DOHH2 (cell line): ENCODE data around the gene HASPIN.

ENCODE experiments used
- H3F3A ChIP-seq: fragments of 200-600 bp; sonication (generic), shearing (Covaris generic); 2 replicates; pipeline ENCODE4 v1.6.0; 2016; ENCODE audit warnings: antibody characterized with exemption, mild to moderate bottlenecking; ENCODE audit not compliant: control insufficient read depth, insufficient read depth
- H3K27ac ChIP-seq: fragments of 200-600 bp; sonication (generic); 2 replicates; pipeline ENCODE4 v1.5.1; 2014; ENCODE audit warnings: low read depth, mild to moderate bottlenecking, low read length, moderate library complexity
- H3K27me3 ChIP-seq: fragments of 200-600 bp; sonication (generic); 2 replicates; pipeline ENCODE4 v1.6.1; 2014; ENCODE audit warnings: mild to moderate bottlenecking, low read length, mixed read lengths; ENCODE audit not compliant: control insufficient read depth
- H3K36me3 ChIP-seq: fragments of 200-600 bp; sonication (generic); 2 replicates; pipeline ENCODE4 v1.6.1; 2014; ENCODE audit warnings: mild to moderate bottlenecking, low read length, moderate library complexity, mixed read lengths; ENCODE audit not compliant: control insufficient read depth
- H3K4me1 ChIP-seq: fragments of 200-600 bp; sonication (generic); 2 replicates; pipeline ENCODE4 v1.6.1; 2014; ENCODE audit warnings: mild to moderate bottlenecking, low read length, mixed read lengths; ENCODE audit not compliant: control insufficient read depth
- H3K4me2 ChIP-seq: fragments of 200-600 bp; sonication (generic); 2 replicates; pipeline ENCODE4 v1.6.0; 2014; ENCODE audit warnings: mild to moderate bottlenecking, low read length, moderate library complexity
- H3K4me3 ChIP-seq: fragments of 200-600 bp; sonication (generic); 2 replicates; pipeline ENCODE4 v1.5.1; 2014; ENCODE audit warnings: mild to moderate bottlenecking, low read length, mixed read lengths
- H3K79me2 ChIP-seq: fragments of 200-600 bp; sonication (generic); 2 replicates; pipeline ENCODE4 v1.6.1; 2014; ENCODE audit warnings: mild to moderate bottlenecking, low read length, mixed read lengths; ENCODE audit not compliant: control insufficient read depth
- H3K9me2 ChIP-seq: fragments of 200-600 bp; sonication (generic); replicated peaks from 2 replicates; pipeline ENCODE4 v1.6.1; 2014; ENCODE audit warnings: mild to moderate bottlenecking, low read length, mixed read lengths; ENCODE audit not compliant: control insufficient read depth
- H3K9me3 ChIP-seq: fragments of 200-600 bp; sonication (generic); 2 replicates; pipeline ENCODE4 v1.6.1; 2014; ENCODE audit warnings: antibody characterized with exemption, low read length, mixed read lengths; ENCODE audit not compliant: control insufficient read depth, insufficient read depth
- H4K20me1 ChIP-seq: fragments of 200-600 bp; sonication (generic); 2 replicates; pipeline ENCODE4 v1.6.0; 2014; ENCODE audit warnings: low read depth, mild to moderate bottlenecking, antibody characterized with exemption, low read length, moderate library complexity; ENCODE audit not compliant: control insufficient read depth, insufficient read depth
- CTCF ChIP-seq: fragments of 200-600 bp; sonication (generic); IDR thresholded peaks from one replicate; pipeline ENCODE4 v1.5.1; 2014; ENCODE audit warnings: antibody characterized with exemption, mild to moderate bottlenecking, low read depth, low read length; ENCODE audit not compliant: poor library complexity, severe bottlenecking
- EZH2phosphoT487 ChIP-seq: fragments of 200-600 bp; sonication (generic); IDR thresholded peaks from 2 replicates; pipeline ENCODE4 v1.6.1; 2017; ENCODE audit warnings: borderline replicate concordance, mild to moderate bottlenecking, antibody characterized with exemption, low read length, moderate library complexity, mixed read lengths

Gene HASPIN

GRCh38 chr17:3754458-3755334, 31.0 kb downstream of the HASPIN start:
- TF ChIP-seq CTCF, result no peak
- Histone ChIP-seq H3K4me3 (peak overlapping the region; percentile 47), H3K4me2 (peak overlapping the region; percentile 52), H4K20me1 (no peaks in the 10 kb centered on the region), H3K4me1 (peaks cover 29% of the 10 kb centered on the region), H3K27ac (no peak overlapping the region), H3F3A (peaks cover 3% of the 10 kb centered on the region; the same call in 1 of the 2 replicates), H3K27me3 (no peaks in the 10 kb centered on the region), H3K9me2 (no peaks in the 10 kb centered on the region), H3K9me3 (no peaks in the 10 kb centered on the region), H3K36me3 (no peaks in the 10 kb centered on the region), H3K79me2 (no peaks in the 10 kb centered on the region)

GRCh38 chr17:3755335-3756030, 31.8 kb downstream of the HASPIN start:
- Histone ChIP-seq H3K4me3 (peak overlapping the region; percentile 47), H3F3A (peaks cover 3% of the 10 kb centered on the region; the same call in 1 of the 2 replicates), H3K4me1 (peaks cover 26% of the 10 kb centered on the region), H3K4me2 (peak overlapping the region; percentile 52), H3K36me3 (no peaks in the 10 kb centered on the region), H3K27ac (no peak overlapping the region), H3K9me2 (no peaks in the 10 kb centered on the region), H4K20me1 (no peaks in the 10 kb centered on the region), H3K27me3 (no peaks in the 10 kb centered on the region), H3K9me3 (no peaks in the 10 kb centered on the region), H3K79me2 (no peaks in the 10 kb centered on the region)
- TF ChIP-seq EZH2phosphoT487 (no peak), CTCF (no peak)

- Histone ChIP-seq H3K9me3 (no peaks in the 10 kb centered on the region), H3F3A (peaks cover 3% of the 10 kb centered on the region; the same call in 1 of the 2 replicates), H3K79me2 (no peaks in the 10 kb centered on the region), H3K4me1 (peaks cover 17% of the 10 kb centered on the region), H3K27ac (no peak overlapping the region), H4K20me1 (no peaks in the 10 kb centered on the region), H3K36me3 (no peaks in the 10 kb centered on the region), H3K27me3 (no peaks in the 10 kb centered on the region), H3K4me3 (no peak overlapping the region), H3K4me2 (peak overlapping the region; percentile 17; the same call in 1 of the 2 replicates), H3K9me2 (no peaks in the 10 kb centered on the region)
- TF ChIP-seq EZH2phosphoT487 (no peak), CTCF (no peak)
Observed at GRCh38 chr17:3759597-3760216, 36.0 kb downstream of the HASPIN start.
